Lower lobe of right lung (tissue), 2 donors: ENCODE data around the gene LLGL1. TPM values are rescaled to one million over a fixed set of nuclear protein-coding genes. Genes with fewer than 3 reads are reported as not detected.
A peak's percentile ranks its signal among the peaks of the same experiment; 100 is the strongest.

Experiments used
- ATAC-seq, 2 donors: fragments of 200-7000 bp; cut with Tn5 transposase; one replicate each; pipeline ENCODE4 v1.9.1; 2020 to 2022; ENCODE audit warnings: mild to moderate bottlenecking in 2 of 2, moderate library complexity in 2 of 2
- DNase-seq: peaks from one replicate; pipeline ENCODE4 v3.0.0-alpha.2; 2020
- H3K27ac ChIP-seq: fragments of 200-600 bp; one replicate; pipeline ENCODE4 v1.8.0; 2022
- H3K27me3 ChIP-seq: fragments of 200-600 bp; one replicate; pipeline ENCODE4 v1.8.0; 2022; ENCODE audit warnings: low read depth
- H3K36me3 ChIP-seq: fragments of 200-600 bp; one replicate; pipeline ENCODE4 v1.8.0; 2022; ENCODE audit warnings: mild to moderate bottlenecking
- H3K4me1 ChIP-seq: fragments of 200-600 bp; one replicate; pipeline ENCODE4 v1.8.0; 2022
- H3K4me3 ChIP-seq: fragments of 200-600 bp; one replicate; pipeline ENCODE4 v1.8.0; 2022; ENCODE audit warnings: mild to moderate bottlenecking
- H3K9me3 ChIP-seq: fragments of 200-600 bp; one replicate; pipeline ENCODE4 v1.8.0; 2022
- intact Hi-C: fragments of 100-400 bp; cut with DNase I; formaldehyde crosslinking; loops from one replicate; pipeline ENCODE4 v1.11.0; 2022
- long read RNA-seq: library from polyadenylated mRNA; unstranded; transcript quantifications from one replicate; pipeline ENCODE4 v2.0.0, GENCODE V29; 2021
- total RNA-seq: library from RNA; stranded (reverse); fragmentation: NEBNext Ultra II Directional; extraction: Animal tissue kit (Norgen Biotek cat#: 25700); gene quantifications from one replicate; pipeline ENCODE4 v1.2.1, GENCODE V29; 2021
- TF ChIP-seq, protein P1 (sequence below): fragments of 200-600 bp; IDR thresholded peaks from one replicate; pipeline ENCODE4 v1.8.0; 2022; ENCODE audit warnings: antibody characterized with exemption, mild to moderate bottlenecking
- donor health status: DM: no; HTN: yes; CAD: no; lungs with severe emphysema.

The LLGL1 gene
- 12.0 TPM for total RNA-seq
- long read RNA-seq, partial matches to known transcripts = 2 of 4 reads
- long read RNA-seq, other reads (novel, unspliced or antisense) = 2 of 4 reads

DNA sequence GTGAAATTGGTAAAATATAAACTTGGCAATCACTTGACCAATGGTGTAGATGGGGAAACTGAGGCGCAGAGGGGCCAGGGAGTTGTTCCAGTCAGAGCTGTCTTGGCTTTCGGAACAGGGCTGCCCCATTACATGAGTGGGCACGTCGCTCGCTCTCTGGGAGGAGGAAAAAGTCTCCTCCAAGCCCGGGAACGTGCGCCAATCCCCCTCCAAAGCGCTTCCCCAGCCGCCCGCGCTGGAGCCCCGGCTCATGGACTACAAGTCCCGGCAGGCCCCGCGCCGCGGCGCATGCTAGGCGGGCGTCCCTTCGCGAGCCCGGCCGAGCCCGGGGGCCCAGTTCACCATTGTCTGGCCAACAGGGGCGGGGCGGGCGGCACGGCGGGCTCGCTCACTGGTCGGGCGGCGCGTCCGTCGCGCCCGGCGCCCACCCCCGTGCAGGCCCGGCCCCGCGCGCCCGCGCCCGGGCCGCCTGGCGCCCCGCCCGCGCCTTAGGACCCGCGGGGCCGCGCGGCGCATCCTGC is at the start of gene LLGL1:
Gene LLGL1, plus strand, starts transcription at position 515 of the 521 bp plus-strand sequence. CDS start 48 bp downstream, outside the sequence.
- no peaks in the 10 kb centered on the region for H3K9me3 ChIP-seq
- DNase-seq = peak; percentile 98
- TF ChIP-seq, protein P1, sequence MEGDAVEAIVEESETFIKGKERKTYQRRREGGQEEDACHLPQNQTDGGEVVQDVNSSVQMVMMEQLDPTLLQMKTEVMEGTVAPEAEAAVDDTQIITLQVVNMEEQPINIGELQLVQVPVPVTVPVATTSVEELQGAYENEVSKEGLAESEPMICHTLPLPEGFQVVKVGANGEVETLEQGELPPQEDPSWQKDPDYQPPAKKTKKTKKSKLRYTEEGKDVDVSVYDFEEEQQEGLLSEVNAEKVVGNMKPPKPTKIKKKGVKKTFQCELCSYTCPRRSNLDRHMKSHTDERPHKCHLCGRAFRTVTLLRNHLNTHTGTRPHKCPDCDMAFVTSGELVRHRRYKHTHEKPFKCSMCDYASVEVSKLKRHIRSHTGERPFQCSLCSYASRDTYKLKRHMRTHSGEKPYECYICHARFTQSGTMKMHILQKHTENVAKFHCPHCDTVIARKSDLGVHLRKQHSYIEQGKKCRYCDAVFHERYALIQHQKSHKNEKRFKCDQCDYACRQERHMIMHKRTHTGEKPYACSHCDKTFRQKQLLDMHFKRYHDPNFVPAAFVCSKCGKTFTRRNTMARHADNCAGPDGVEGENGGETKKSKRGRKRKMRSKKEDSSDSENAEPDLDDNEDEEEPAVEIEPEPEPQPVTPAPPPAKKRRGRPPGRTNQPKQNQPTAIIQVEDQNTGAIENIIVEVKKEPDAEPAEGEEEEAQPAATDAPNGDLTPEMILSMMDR = no peak
- no peaks in the 10 kb centered on the region for H3K27me3 ChIP-seq
- ATAC-seq = peak; percentile 98 to 99
- H3K4me3 ChIP-seq = peak within 1 kb of the TSS; percentile 69
- H3K36me3 ChIP-seq = no peaks in the 10 kb centered on the region
- peaks cover 12% of the 10 kb centered on the region for H3K4me1 ChIP-seq
- H3K27ac ChIP-seq = peak within 1 kb of the TSS; percentile 56
- intact Hi-C loops = no loop called here

DNA sequence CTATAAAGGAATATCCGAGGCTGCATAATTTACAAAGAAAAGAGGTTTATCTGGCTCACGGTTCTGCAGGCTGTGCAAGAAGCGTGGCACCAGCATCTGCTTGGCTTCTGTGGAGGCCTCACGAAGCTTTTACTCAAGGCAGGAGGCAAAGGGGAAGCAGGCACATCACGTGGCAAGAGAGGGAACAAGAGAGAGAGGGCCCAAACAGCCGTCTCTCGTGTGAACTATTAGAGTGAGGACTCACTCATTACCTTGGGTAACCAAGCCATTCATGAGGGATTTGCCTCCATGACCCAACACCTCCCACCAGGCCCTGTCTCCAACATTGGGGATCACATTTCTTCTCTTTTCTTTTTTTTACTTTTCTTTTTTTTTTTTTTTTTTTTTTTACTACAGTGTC is 49.3 kb upstream of the LLGL1 start:
- Histone ChIP-seq H3K4me3 (no peak overlapping the region), H3K27me3 (no peaks in the 10 kb centered on the region), H3K9me3 (no peaks in the 10 kb centered on the region), H3K4me1 (no peaks in the 10 kb centered on the region), H3K36me3 (no peaks in the 10 kb centered on the region), H3K27ac (no peak overlapping the region)
- intact Hi-C loops = no loop called here
- DNase-seq (peak; percentile 61), ATAC-seq (peak; percentile 40 to 55)
- TF ChIP-seq, protein P1 = no peak

DNA sequence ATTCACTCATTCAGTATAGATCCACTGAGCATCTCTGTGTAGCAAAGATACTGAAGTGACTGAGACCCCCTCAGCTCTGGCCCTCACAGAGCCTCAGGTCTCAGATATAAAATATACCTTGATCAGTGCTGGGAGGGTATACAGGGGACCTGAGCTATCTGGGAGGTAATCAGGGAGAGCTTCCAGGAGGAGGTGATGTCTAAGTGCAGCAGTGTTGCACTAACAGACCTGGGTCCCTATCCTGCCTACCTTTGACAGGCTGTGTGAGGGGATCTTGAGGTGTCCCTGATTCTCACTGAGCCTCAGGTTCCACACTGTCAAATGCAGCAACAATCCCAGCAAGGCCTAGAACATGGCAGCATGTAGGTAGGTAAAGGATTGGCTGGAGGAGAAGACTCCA is 48.3 kb upstream of the LLGL1 start:
- no peak for ATAC-seq
- Histone ChIP-seq H3K27me3 (no peaks in the 10 kb centered on the region), H3K36me3 (no peaks in the 10 kb centered on the region), H3K4me1 (peaks cover 7% of the 10 kb centered on the region), H3K4me3 (no peak overlapping the region), H3K9me3 (no peaks in the 10 kb centered on the region), H3K27ac (no peak overlapping the region)
- intact Hi-C loops = no loop called here
- TF ChIP-seq, protein P1 = no peak
- DNase-seq = no peak

DNA sequence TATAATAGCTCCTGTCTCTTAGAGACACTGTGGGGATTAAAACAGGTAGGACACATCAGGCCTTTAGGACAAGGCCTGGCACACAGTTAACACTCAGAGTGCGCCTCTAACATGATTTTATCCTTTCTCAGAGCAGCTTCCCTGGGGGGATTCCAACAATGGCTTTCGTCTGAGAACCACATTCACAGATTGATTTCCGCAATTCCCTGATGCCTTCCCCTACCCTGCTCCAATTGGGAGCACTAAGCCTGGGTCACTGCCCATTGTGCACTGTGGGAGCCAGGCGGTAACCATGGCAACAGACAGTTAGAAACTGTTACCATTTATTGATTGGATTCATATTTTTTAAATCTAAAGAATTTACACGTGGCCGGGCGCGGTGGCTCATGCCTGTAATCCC is 47.7 kb upstream of the LLGL1 start:
- DNase-seq (no peak), ATAC-seq (no peak)
- intact Hi-C loops = no loop called here
- H3K4me1 ChIP-seq = peaks cover 10% of the 10 kb centered on the region
- no peak overlapping the region for H3K4me3 ChIP-seq
- TF ChIP-seq, protein P1 = no peak
- no peaks in the 10 kb centered on the region for H3K36me3 ChIP-seq
- no peaks in the 10 kb centered on the region for H3K9me3 ChIP-seq
- no peak overlapping the region for H3K27ac ChIP-seq
- H3K27me3 ChIP-seq = no peaks in the 10 kb centered on the region

DNA sequence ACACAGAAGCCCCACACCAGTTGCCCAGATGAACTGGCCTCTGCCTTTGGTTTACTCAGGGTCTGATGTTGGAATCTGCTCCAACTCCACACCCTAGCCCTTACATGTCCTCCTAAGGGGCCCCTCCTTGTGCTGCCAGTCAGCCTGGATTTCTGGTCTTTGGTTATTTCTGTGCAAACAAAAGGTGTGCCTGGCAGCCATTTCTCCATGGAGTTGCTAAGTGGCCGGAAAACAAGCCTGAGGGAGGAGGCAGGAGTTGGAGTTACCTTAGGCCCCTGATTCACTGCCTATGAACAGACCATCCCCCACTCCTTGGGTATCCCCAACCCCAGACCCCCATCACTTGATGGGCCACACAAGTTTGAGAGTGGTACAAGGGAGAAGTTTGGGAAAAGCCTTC is 46.2 kb upstream of the LLGL1 start:
- TF ChIP-seq, protein P1 = no peak
- intact Hi-C loops = no loop called here
- DNase-seq = no peak
- Histone ChIP-seq H3K27ac (no peak overlapping the region), H3K36me3 (no peaks in the 10 kb centered on the region), H3K27me3 (no peaks in the 10 kb centered on the region), H3K4me1 (peaks cover 10% of the 10 kb centered on the region), H3K9me3 (no peaks in the 10 kb centered on the region), H3K4me3 (no peak overlapping the region)
- no peak for ATAC-seq
